Activated CD4-positive, alpha-beta T cell treated with anti-CD3 and anti-CD28 coated beads, Interleukin-2, amount 10 ng/mL, durations not matched to agents 24 days and 14 days (primary cell): ENCODE measurements around the gene ICAM3. TPM values are rescaled to one million over a fixed set of nuclear protein-coding genes. Genes with fewer than 3 reads are reported as not detected.
"Not testable (repeated sequence)": the region's sequence is repeated elsewhere in the genome, so short reads cannot be mapped to it uniquely, and the experiment has no call there.

Experiments used
- DNase-seq: peaks from one replicate; pipeline ENCODE4 v3.0.0; 2022
- H3K27ac Mint-ChIP-seq: one replicate; pipeline ENCODE4 v1.8.0; 2022; ENCODE audit warnings: mild to moderate bottlenecking, mixed read lengths
- H3K27me3 Mint-ChIP-seq: one replicate; pipeline ENCODE4 v1.8.0; 2022; ENCODE audit warnings: mixed read lengths
- H3K36me3 Mint-ChIP-seq: one replicate; pipeline ENCODE4 v1.8.0; 2022; ENCODE audit warnings: low read depth, mild to moderate bottlenecking, mixed read lengths
- H3K4me1 Mint-ChIP-seq: one replicate; pipeline ENCODE4 v1.8.0; 2021; ENCODE audit warnings: mixed read lengths
- H3K4me3 Mint-ChIP-seq: one replicate; pipeline ENCODE4 v1.8.0; 2022; ENCODE audit warnings: mild to moderate bottlenecking, moderate library complexity, mixed read lengths
- H3K9me3 Mint-ChIP-seq: one replicate; pipeline ENCODE4 v1.8.0; 2021; ENCODE audit warnings: mixed read lengths
- intact Hi-C: fragments of 100-400 bp; cut with micrococcal nuclease; formaldehyde crosslinking; loops from one replicate; pipeline ENCODE4 v1.15.1; 2023
- total RNA-seq: library from RNA; stranded (reverse); gene quantifications from 2 replicates; pipeline ENCODE4 v1.2.3, GENCODE V29; 2022

ICAM3 gene, protein sequence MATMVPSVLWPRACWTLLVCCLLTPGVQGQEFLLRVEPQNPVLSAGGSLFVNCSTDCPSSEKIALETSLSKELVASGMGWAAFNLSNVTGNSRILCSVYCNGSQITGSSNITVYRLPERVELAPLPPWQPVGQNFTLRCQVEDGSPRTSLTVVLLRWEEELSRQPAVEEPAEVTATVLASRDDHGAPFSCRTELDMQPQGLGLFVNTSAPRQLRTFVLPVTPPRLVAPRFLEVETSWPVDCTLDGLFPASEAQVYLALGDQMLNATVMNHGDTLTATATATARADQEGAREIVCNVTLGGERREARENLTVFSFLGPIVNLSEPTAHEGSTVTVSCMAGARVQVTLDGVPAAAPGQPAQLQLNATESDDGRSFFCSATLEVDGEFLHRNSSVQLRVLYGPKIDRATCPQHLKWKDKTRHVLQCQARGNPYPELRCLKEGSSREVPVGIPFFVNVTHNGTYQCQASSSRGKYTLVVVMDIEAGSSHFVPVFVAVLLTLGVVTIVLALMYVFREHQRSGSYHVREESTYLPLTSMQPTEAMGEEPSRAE
- total RNA-seq = 104 and 108 TPM in 2 replicates

DNA sequence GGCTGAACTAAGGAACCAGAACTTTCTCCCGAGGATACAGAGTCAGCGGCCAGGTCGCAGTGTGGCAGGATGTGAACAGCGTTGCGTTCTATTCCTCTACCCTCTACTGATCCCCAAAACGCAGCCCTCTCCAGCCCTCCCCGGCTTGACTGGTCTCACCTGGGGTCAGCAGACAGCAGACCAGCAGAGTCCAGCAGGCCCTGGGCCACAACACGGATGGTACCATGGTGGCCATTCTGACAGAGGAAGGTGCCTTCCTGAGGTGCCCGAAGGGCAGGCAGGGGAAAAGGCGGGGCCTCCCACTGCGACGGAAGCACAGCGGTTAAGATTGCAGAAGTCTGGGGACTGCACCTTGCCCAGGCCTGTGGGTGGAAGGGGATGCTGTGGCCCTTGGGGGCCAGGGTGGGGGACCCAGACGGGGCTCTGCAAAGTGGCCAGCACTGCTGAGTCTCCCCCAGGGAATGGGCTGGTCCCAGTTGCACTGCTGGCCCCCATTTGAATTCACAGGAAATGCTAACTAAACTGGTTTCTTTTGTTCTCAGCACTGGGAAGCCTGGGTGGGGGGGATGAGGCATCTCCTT, at the start of gene ICAM3:
Gene ICAM3, minus strand, starts transcription at position 245 of the 581 bp plus-strand sequence. Its CDS starts 10 bp downstream, at position 235.
- peak within 1 kb of the TSS; percentile 88 for H3K4me3 Mint-ChIP-seq
- peak within 1 kb of the TSS; percentile 89 for H3K27ac Mint-ChIP-seq
- no peaks in the 10 kb centered on the region for H3K27me3 Mint-ChIP-seq
- peak; percentile 91 for DNase-seq
- peaks cover 10% of the 10 kb centered on the region for H3K36me3 Mint-ChIP-seq
- intact Hi-C loops = loop anchor here (10.0 kb wide), 1 partner anchor 145 kb away; the partner anchor contains the start of gene DNMT1
- H3K9me3 Mint-ChIP-seq = no peaks in the 10 kb centered on the region
- H3K4me1 Mint-ChIP-seq = peaks cover 25% of the 10 kb centered on the region

DNA sequence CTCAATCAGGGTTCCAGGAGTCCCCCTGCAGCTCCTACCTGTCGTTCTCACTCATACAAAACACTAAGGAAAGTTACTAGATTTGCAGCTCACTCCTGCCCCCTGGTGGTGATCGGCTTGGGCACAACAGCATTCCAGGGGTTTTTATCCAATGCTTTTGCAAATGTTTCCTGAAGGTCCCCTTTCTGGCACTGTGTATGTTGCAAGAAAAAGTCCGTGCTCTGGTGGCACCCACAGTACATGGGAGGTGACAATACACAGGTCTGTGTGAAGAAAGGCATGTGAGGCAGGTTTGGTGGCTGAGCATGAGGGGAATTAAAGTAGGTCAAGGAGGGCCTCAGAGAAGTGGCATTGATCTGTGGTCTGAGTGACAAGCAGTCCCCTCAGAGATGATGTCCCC, 49.5 kb upstream of the ICAM3 start:
- Mint-ChIP-seq H3K27ac (no peak overlapping the region), H3K9me3 (no peaks in the 10 kb centered on the region), H3K36me3 (peaks cover 37% of the 10 kb centered on the region), H3K4me1 (peaks cover 9% of the 10 kb centered on the region), H3K27me3 (no peaks in the 10 kb centered on the region), H3K4me3 (no peak overlapping the region)
- intact Hi-C loops = loop anchor here (1.0 to 5.0 kb wide), 3 partner anchors 120 to 457 kb away; no protein-coding TSS in a partner anchor
- DNase-seq = peak; percentile 93

DNA sequence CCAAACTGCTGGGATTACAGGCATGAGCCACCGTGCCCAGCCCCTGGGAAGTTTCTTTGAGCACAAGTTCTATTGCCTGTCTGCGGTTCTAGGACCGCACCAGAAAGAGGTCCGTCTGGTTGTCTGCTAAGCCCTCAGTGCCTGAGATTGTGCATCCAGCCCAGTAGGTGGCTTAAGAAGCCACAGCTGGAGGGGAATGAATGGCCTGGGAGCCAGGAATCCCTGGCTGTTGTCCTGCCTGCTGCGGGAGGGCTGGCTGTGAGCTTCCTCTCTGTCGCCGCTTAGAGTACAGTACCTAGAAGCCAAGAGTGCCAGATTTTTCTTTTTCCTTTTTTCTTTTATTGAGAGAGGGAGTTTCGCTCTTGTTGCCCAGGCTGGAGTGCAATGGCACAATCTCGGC, 45.2 kb upstream of the ICAM3 start:
- Mint-ChIP-seq H3K9me3 (no peaks in the 10 kb centered on the region), H3K27me3 (peaks cover 1% of the 10 kb centered on the region), H3K4me3 (no peak overlapping the region), H3K4me1 (peaks cover 18% of the 10 kb centered on the region), H3K27ac (no peak overlapping the region), H3K36me3 (peaks cover 18% of the 10 kb centered on the region)
- intact Hi-C loops = no loop called here
- DNase-seq = no peak

DNA sequence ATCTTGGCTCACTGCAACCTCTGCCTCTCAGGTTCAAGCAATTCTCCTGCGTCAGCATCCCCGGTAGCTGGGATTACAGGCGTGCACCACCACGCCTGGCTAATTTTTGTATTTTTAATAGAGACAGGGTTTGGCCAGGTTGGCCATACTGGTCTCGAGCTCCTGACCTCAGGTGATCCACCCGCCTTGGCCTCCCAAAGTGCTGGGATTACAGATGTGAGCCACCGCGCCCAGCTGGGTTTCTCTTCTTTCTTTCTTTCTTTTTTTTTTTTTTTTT, 43.7 kb upstream of the ICAM3 start:
- H3K4me3 Mint-ChIP-seq, H3K27me3 Mint-ChIP-seq, H3K9me3 Mint-ChIP-seq, DNase-seq, intact Hi-C loops, H3K27ac Mint-ChIP-seq: not testable (repeated sequence)
- H3K36me3 Mint-ChIP-seq = peaks cover 19% of the 10 kb centered on the region
- peaks cover 17% of the 10 kb centered on the region for H3K4me1 Mint-ChIP-seq

DNA sequence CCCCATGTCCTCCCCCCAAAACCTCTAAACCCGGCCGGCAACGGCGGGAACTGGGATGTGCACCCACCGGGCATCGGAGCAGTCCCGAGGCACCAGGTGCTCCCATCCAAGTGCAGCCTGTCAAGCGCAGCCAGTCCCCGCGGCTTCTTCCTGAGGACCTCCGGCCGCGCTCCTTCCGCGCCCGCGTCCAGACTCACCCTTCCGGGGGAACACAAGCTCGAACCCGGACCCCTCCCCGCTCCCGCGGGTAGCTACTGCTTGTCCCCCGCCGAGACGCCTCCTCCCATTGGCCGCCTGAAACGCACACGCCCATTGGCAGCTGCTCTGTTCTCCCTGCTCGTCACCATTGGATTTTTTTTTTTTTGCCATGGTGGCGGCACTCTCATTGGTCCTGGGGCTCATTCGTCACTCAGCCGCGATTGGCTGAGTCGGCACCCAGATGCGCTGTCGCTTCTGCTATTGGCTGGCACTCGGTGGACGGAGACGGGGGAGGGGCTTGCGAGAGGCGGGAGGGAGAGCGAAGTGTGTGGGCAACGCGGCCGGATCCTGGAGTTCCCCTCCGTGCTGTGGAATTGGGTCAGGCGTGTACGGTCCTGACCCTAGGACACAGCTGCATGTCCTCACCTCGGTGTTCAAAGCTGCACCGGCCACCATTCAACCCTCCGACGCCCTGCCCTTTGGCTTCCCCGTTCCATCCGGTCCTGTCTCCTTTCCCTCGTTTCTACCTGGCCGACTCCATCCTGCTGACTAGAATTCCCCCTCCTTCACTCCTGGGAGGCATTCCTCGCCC, 41.1 kb upstream of the ICAM3 start, which contains the start of gene TYK2:
Gene TYK2, minus strand, starts transcription at position 260 of the 790 bp plus-strand sequence. CDS start 2,166 bp downstream, outside the sequence.
- intact Hi-C loops = loop anchor here (2.0 kb wide), 3 partner anchors 48 to 120 kb away; partner anchors contain the start of genes ICAM1 and RAVER1
- peaks cover 1% of the 10 kb centered on the region for H3K27me3 Mint-ChIP-seq
- H3K36me3 Mint-ChIP-seq = peaks cover 30% of the 10 kb centered on the region
- H3K27ac Mint-ChIP-seq = peak within 1 kb of the TSS; percentile 91
- peaks cover 20% of the 10 kb centered on the region for H3K4me1 Mint-ChIP-seq
- H3K9me3 Mint-ChIP-seq = peaks cover 8% of the 10 kb centered on the region
- peak within 1 kb of the TSS; percentile 92 for H3K4me3 Mint-ChIP-seq
- DNase-seq = peak; percentile 99

DNA sequence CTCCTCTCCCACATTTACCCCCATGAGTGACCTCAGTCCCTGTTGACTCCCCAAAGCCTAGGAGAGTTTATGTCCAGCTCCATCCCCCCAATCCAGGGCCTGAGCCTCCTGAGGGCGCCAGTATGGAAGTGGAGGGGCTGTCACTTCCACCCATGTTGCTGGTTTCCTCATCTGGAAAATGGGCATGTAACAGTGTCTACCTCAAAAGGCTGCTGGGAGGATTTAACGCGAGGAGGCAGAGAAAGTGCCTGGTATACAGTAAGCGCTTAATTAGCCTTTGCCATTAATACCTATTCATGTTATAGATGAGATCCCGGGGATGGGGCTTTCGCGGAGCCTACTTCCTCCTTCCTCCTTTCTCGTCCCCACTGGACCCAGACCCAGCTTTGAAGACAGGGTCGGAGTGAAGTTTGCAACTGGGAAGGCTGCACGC, 40.5 kb upstream of the ICAM3 start:
- peaks cover 1% of the 10 kb centered on the region for H3K27me3 Mint-ChIP-seq
- no peak for DNase-seq
- peaks cover 32% of the 10 kb centered on the region for H3K36me3 Mint-ChIP-seq
- H3K27ac Mint-ChIP-seq = peak overlapping the region; percentile 91
- H3K4me1 Mint-ChIP-seq = peaks cover 20% of the 10 kb centered on the region
- peak overlapping the region; percentile 92 for H3K4me3 Mint-ChIP-seq
- H3K9me3 Mint-ChIP-seq = peaks cover 8% of the 10 kb centered on the region
- intact Hi-C loops = loop anchor here (2.0 kb wide), 3 partner anchors 47 to 119 kb away; partner anchors contain the start of genes ICAM1 and RAVER1

DNA sequence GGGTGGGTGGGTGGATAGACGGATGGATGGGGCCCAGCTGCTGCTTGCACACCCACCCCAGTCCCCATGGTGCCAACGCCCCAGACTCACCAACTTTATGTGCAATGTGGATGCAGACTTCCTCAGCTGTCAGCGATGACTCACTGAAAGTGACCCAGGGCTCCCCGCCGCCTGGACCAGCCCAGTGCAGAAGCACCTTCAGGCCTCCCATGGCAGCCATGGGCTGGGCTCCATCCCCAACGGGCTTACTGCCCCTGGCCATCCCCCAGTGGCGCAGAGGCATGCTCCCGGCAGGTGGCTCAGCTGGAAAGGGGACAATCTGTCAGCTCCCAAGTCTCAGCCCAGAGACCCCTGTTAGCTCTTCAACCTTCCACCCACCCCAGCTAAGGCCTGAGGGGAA, 38.7 kb upstream of the ICAM3 start:
- Mint-ChIP-seq H3K9me3 (peaks cover 8% of the 10 kb centered on the region), H3K4me3 (no peak overlapping the region), H3K36me3 (peaks cover 37% of the 10 kb centered on the region), H3K27ac (peak overlapping the region; percentile 76), H3K4me1 (peaks cover 22% of the 10 kb centered on the region), H3K27me3 (peaks cover 1% of the 10 kb centered on the region)
- DNase-seq = no peak
- intact Hi-C loops = no loop called here

DNA sequence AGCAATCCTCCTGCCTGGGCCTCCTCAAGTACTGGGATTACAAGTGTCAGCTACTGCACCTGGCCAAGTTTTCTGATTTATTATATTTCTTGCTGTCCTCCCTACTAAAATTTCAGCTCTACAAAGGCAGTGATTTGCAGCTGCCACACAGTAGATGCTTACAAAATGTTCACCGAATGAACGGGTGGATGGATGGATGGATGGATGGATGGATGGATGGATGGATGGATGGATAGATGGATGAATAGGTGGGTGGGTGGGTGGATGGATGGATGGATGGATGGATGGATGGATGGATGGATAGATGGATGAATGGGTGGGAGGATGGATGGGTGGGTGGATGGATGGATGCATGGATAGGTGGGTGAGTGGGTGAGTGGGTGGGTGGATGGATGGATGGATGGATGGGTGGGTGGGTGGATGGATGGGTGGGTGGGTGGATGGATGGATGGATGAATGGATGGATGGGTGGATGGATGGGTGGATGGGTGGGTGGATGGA, 37.8 kb upstream of the ICAM3 start:
- intact Hi-C loops, DNase-seq, H3K27me3 Mint-ChIP-seq, H3K9me3 Mint-ChIP-seq: not testable (repeated sequence)
- Mint-ChIP-seq H3K4me1 (peaks cover 22% of the 10 kb centered on the region), H3K36me3 (peaks cover 41% of the 10 kb centered on the region), H3K4me3 (peak overlapping the region; percentile 65), H3K27ac (peak overlapping the region; percentile 76)

DNA sequence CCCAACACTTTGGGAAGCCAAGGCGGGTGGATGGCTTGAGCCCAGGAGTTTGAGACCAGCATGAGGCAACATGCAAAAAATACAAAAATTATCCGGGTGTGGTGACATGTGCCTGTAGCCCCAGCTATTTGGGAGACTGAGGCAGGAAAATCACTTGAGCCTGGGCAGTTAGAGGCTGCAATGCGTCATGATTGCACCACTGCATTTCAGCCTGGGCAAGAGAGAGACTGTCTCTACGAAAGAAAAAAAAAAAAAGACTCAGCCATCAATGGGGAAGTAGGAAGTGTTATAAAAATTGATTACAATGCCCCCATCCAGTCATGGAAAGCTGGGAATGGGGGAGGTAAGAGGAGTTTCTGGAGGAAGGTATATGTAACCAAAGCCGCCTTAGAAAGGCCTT, 35.5 kb upstream of the ICAM3 start:
- intact Hi-C loops = no loop called here
- no peak overlapping the region for H3K4me3 Mint-ChIP-seq
- no peaks in the 10 kb centered on the region for H3K27me3 Mint-ChIP-seq
- no peak overlapping the region for H3K27ac Mint-ChIP-seq
- H3K4me1 Mint-ChIP-seq = peaks cover 12% of the 10 kb centered on the region
- DNase-seq = no peak
- H3K36me3 Mint-ChIP-seq = peaks cover 36% of the 10 kb centered on the region
- peaks cover 8% of the 10 kb centered on the region for H3K9me3 Mint-ChIP-seq

DNA sequence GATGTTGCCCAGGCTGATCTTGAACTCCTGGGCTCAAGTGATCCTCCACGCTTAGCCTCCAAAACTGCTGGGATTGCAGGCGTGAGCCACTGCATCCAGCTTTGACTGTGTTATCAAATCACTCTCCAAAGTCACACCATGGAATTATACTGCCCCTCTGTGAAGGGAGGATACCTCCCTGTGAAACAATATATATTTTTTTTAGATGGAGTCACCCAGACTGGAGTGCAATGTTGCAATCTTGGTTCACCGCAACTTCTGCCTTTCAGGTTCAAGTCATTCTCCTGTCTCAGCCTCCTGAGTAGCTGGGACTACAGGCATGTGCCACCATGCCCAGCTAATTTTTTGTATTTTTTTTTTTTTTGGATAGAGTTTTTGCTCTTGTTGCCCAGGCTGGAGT, 33.3 kb upstream of the ICAM3 start:
- no peak for DNase-seq
- Mint-ChIP-seq H3K4me3 (no peak overlapping the region), H3K4me1 (peaks cover 4% of the 10 kb centered on the region), H3K27me3 (no peaks in the 10 kb centered on the region), H3K36me3 (peaks cover 38% of the 10 kb centered on the region), H3K9me3 (peaks cover 4% of the 10 kb centered on the region), H3K27ac (no peak overlapping the region)
- intact Hi-C loops = no loop called here

DNA sequence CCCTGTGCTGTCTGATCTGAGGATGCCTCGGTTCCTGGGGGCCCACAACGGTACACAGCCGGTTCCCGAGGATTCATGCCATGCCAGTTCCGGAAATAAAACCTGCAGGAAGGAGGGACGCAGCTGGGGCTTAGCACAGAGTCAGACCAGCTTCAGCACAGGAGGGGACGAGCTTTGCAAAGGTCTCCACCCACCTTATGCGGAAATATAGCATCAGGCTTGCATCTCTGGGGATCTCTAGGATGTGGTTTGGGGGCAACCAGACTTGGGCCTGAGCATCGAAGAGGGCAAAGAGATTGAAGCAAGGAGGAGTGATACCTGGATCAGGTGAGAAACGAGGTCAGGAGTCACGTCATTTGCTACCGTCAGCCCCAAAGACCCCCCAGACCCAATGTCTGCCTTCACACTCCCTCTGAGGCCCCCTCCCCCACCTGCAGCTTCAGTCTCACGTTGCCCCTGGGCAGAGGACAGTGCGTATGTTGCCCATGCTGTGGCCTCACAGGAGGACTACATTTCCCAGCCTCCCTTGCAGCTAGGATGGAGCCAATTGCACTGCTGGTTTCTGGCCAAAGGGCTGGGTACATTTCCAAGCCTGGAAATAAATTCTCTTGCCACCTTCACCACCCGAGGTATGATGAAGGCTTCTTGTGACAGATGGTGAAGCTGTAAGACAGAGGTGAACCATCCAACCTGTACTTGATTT, 28.8 kb upstream of the ICAM3 start:
- no peaks in the 10 kb centered on the region for H3K27me3 Mint-ChIP-seq
- no peaks in the 10 kb centered on the region for H3K9me3 Mint-ChIP-seq
- intact Hi-C loops = no loop called here
- DNase-seq = peak; percentile 58
- H3K36me3 Mint-ChIP-seq = peaks cover 49% of the 10 kb centered on the region
- peaks cover 2% of the 10 kb centered on the region for H3K4me1 Mint-ChIP-seq
- no peak overlapping the region for H3K27ac Mint-ChIP-seq
- H3K4me3 Mint-ChIP-seq = no peak overlapping the region

DNA sequence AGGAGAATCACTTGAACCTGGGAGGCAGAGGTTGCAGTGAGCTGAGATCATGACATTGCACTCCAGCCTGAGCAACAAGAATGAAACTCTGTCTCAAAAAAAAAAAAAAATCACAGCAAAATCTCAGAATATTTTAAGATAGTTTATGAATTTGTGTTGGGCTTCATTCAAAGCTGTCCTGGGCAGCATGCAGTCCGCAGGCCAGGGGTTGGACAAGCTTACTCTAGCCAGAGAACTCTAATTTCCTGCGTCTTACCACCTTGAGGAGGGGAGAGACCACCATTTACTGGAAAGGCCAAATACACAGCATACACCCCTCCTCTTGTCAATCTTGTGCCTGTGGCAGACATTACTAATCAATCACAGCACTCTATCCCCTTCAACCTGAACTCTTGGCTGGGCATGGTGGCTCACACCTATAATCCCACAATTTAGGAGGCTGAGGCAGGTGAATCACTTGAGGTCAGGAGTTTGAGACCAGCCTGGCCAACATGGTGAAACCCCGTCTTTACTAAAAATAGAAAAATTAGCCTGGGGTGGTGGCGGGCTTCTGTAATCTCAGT, 27.6 kb upstream of the ICAM3 start:
- H3K27me3 Mint-ChIP-seq, H3K27ac Mint-ChIP-seq, H3K4me1 Mint-ChIP-seq, DNase-seq, intact Hi-C loops, H3K4me3 Mint-ChIP-seq, H3K9me3 Mint-ChIP-seq: not testable (repeated sequence)
- H3K36me3 Mint-ChIP-seq = peaks cover 52% of the 10 kb centered on the region

DNA sequence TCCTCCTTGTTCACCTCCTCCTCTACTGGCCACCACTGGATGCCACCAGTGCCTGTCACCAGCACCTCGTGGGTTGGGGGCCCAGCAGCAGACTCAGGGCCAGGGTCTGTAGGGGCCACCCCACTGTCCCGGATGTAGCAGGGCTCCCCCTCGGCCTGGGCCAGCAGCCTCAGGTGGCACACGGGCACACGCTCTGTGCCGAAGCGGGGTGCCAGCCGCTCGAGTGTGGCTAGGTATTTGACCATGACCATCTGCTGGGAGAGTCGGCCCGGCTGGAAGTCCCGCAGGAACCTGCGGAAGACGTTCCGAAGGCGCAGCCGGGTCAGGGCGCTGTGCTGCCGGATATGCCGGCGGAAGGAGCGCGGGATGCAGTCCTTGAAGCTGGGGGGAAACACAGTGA, 26.1 kb upstream of the ICAM3 start:
- H3K36me3 Mint-ChIP-seq = peaks cover 64% of the 10 kb centered on the region
- H3K9me3 Mint-ChIP-seq = no peaks in the 10 kb centered on the region
- peaks cover 5% of the 10 kb centered on the region for H3K4me1 Mint-ChIP-seq
- intact Hi-C loops = no loop called here
- H3K4me3 Mint-ChIP-seq = no peak overlapping the region
- H3K27ac Mint-ChIP-seq = no peak overlapping the region
- no peaks in the 10 kb centered on the region for H3K27me3 Mint-ChIP-seq
- DNase-seq = no peak
